ENCODE data around the gene RNPEP. TPM values are rescaled to one million over a fixed set of nuclear protein-coding genes. Genes with fewer than 3 reads are reported as not detected.

RNPEP gene
- total and polyA plus RNA-seq, 2 of the 13 experiments (the other 11 are each of a cell fraction or from before 2014, with no cell fraction given) = 20.6 to 38.4 TPM

GRCh38 chr1:201982623-201983379, at the start of gene RNPEP (continued):
- TF ChIP-seq AKNA (CRISPR knock-in tag; IDR thresholded peaks at IDR 0.05; ENCODE audit: borderline replicate concordance) = no peak
- TF ChIP-seq ZNF609 (CRISPR knock-in tag; IDR thresholded peaks at IDR 0.05; ENCODE audit: borderline replicate concordance) = peak; percentile 44; the same call in 1 of the 2 replicates
- no peak for TF ChIP-seq ZNF550 (CRISPR knock-in tag; IDR thresholded peaks at IDR 0.05; ENCODE audit: borderline replicate concordance)
- TF ChIP-seq ZSCAN29 (CRISPR knock-in tag; conservative IDR thresholded peaks at IDR 0.05) = no peak
- peak; percentile 77; the same call in 1 of the 2 replicates for TF ChIP-seq BCL3 (CRISPR knock-in tag; IDR thresholded peaks at IDR 0.05)
- TF ChIP-seq CENPX (CRISPR knock-in tag; IDR thresholded peaks at IDR 0.05) = no peak
- no peak for TF ChIP-seq ZNF704 (CRISPR knock-in tag; IDR thresholded peaks at IDR 0.05; ENCODE audit: borderline replicate concordance)
- no peak for TF ChIP-seq REXO4 (CRISPR knock-in tag; IDR thresholded peaks at IDR 0.05; ENCODE audit: borderline replicate concordance)
- TF ChIP-seq KMT2B (CRISPR knock-in tag; IDR thresholded peaks at IDR 0.05) = peak; percentile 44; the same call in 1 of the 2 replicates
- TF ChIP-seq ZBTB46 (CRISPR knock-in tag; IDR thresholded peaks at IDR 0.05; ENCODE audit: borderline replicate concordance) = no peak
- peak; percentile 53 for TF ChIP-seq IKZF4 (CRISPR knock-in tag; IDR thresholded peaks at IDR 0.05; ENCODE audit: borderline replicate concordance, low read depth, not compliant biosample characterization)
- TF ChIP-seq MAFG (CRISPR knock-in tag; IDR thresholded peaks at IDR 0.05) = no peak
- TF ChIP-seq ZNF124 (CRISPR knock-in tag; IDR thresholded peaks at IDR 0.05) = no peak

Measured in HepG2 (cell line).